NCI-H146 (cell line): ENCODE results near the gene SCYGR3.

Source experiments
- DNase-seq: peaks from one replicate; lab custom pipeline; 2025; lab: John Stamatoyannopoulos, UW

SCYGR3 gene

GRCh38 chr2:227614740-227615139 lies at the start of gene SCYGR3:
SCYGR3 (minus strand) TSS chr2:227614840; CDS start chr2:227614840, 0 bp downstream.
- no peak for DNase-seq

- DNase-seq: no peak
These were observed 47.2 kb upstream of the SCYGR3 start for GRCh38 chr2:227661827-227662226.

GRCh38 chr2:227661025-227661649 lies 46.5 kb upstream of the SCYGR3 start:
- DNase-seq: no peak

- DNase-seq: no peak
These were observed 42.7 kb upstream of the SCYGR3 start for GRCh38 chr2:227657199-227657845.

GRCh38 chr2:227655454-227655853 lies 40.8 kb upstream of the SCYGR3 start:
- no peak for DNase-seq

- no peak for DNase-seq
These were observed 39.8 kb upstream of the SCYGR3 start for GRCh38 chr2:227654426-227654825.

GRCh38 chr2:227653419-227653818 lies 38.8 kb upstream of the SCYGR3 start:
- no peak for DNase-seq

GRCh38 chr2:227643990-227644551 lies 29.4 kb upstream of the SCYGR3 start:
- DNase-seq: no peak

GRCh38 chr2:227642656-227643055 lies 28.0 kb upstream of the SCYGR3 start:
- no peak for DNase-seq

GRCh38 chr2:227634201-227634600 lies 19.6 kb upstream of the SCYGR3 start:
- DNase-seq: no peak

- DNase-seq: no peak
These were observed 18.2 kb upstream of the SCYGR3 start for GRCh38 chr2:227632827-227633226.

- no peak for DNase-seq
These were observed 15.7 kb upstream of the SCYGR3 start for GRCh38 chr2:227630322-227630721.

- no peak for DNase-seq
These were observed 14.8 kb upstream of the SCYGR3 start for GRCh38 chr2:227629435-227629834.

- no peak for DNase-seq
These were observed 13.1 kb upstream of the SCYGR3 start for GRCh38 chr2:227627769-227628168.

- DNase-seq: no peak
These were observed 12.0 kb upstream of the SCYGR3 start for GRCh38 chr2:227626580-227627151.

GRCh38 chr2:227625420-227625819 lies 10.8 kb upstream of the SCYGR3 start:
- DNase-seq: no peak

- no peak for DNase-seq
These were observed 8.6 kb upstream of the SCYGR3 start for GRCh38 chr2:227623226-227623625.

GRCh38 chr2:227617316-227618230 lies 2.9 kb upstream of the SCYGR3 start, which contains the start of gene SCYGR4:
SCYGR4 (plus strand) TSS chr2:227617498; CDS start chr2:227617498, 0 bp downstream.
- no peak for DNase-seq

GRCh38 chr2:227616631-227617030 lies 2.0 kb upstream of the SCYGR3 start:
- no peak for DNase-seq

- no peak for DNase-seq
These were observed 1.3 kb upstream of the SCYGR3 start for GRCh38 chr2:227615906-227616305.

- DNase-seq: no peak
These were observed 541 bp upstream of the SCYGR3 start for GRCh38 chr2:227615181-227615580.

- DNase-seq: no peak
These were observed 394 bp downstream of the SCYGR3 start for GRCh38 chr2:227614246-227614645.
